BE2C (cell line): Measurements from ENCODE around the gene SIX1.
A peak's percentile ranks its signal among the peaks of the same experiment; 100 is the strongest.

Experiments
- DNase-seq: peaks from one replicate; pipeline ENCODE4 v3.0.0-alpha.2; 2020
- H3K27me3 ChIP-seq: fragments of 250-450 bp; sonication (Bioruptor Pico); 2 replicates; pipeline ENCODE4 v1.5.1; 2020; ENCODE audit warnings: mild to moderate bottlenecking
- H3K36me3 ChIP-seq: fragments of 250-450 bp; sonication (Bioruptor Pico); 2 replicates; pipeline ENCODE4 v1.5.1; 2020; ENCODE audit warnings: mild to moderate bottlenecking
- H3K4me1 ChIP-seq: fragments of 250-450 bp; sonication (Bioruptor Pico); 2 replicates; pipeline ENCODE4 v1.5.1; 2020
- H3K4me3 ChIP-seq: 2 replicates; pipeline ENCODE4 v1.5.1; 2011; ENCODE audit warnings: low read depth, low read length
- H3K9me3 ChIP-seq: fragments of 250-450 bp; sonication (Bioruptor Pico); 2 replicates; pipeline ENCODE4 v1.5.1; 2020
- TF ChIP-seq, protein P1 (sequence below): IDR thresholded peaks from 2 replicates; pipeline ENCODE4 v1.5.1; 2012; ENCODE audit warnings: mild to moderate bottlenecking, low read depth, low read length

SIX1 gene

GRCh38 chr14:60656686-60657455, 7.6 kb upstream of the SIX1 start:
- peaks cover 4% of the 10 kb centered on the region; the same call in 1 of the 2 replicates for H3K4me1 ChIP-seq
- H3K9me3 ChIP-seq, result no peaks in the 10 kb centered on the region
- H3K27me3 ChIP-seq, result peaks cover 80% of the 10 kb centered on the region
- H3K4me3 ChIP-seq, result peak overlapping the region; percentile 80
- TF ChIP-seq, protein P1, sequence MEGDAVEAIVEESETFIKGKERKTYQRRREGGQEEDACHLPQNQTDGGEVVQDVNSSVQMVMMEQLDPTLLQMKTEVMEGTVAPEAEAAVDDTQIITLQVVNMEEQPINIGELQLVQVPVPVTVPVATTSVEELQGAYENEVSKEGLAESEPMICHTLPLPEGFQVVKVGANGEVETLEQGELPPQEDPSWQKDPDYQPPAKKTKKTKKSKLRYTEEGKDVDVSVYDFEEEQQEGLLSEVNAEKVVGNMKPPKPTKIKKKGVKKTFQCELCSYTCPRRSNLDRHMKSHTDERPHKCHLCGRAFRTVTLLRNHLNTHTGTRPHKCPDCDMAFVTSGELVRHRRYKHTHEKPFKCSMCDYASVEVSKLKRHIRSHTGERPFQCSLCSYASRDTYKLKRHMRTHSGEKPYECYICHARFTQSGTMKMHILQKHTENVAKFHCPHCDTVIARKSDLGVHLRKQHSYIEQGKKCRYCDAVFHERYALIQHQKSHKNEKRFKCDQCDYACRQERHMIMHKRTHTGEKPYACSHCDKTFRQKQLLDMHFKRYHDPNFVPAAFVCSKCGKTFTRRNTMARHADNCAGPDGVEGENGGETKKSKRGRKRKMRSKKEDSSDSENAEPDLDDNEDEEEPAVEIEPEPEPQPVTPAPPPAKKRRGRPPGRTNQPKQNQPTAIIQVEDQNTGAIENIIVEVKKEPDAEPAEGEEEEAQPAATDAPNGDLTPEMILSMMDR, result peak; percentile 56
- peak; percentile 57 for DNase-seq
- no peaks in the 10 kb centered on the region for H3K36me3 ChIP-seq

DNA sequence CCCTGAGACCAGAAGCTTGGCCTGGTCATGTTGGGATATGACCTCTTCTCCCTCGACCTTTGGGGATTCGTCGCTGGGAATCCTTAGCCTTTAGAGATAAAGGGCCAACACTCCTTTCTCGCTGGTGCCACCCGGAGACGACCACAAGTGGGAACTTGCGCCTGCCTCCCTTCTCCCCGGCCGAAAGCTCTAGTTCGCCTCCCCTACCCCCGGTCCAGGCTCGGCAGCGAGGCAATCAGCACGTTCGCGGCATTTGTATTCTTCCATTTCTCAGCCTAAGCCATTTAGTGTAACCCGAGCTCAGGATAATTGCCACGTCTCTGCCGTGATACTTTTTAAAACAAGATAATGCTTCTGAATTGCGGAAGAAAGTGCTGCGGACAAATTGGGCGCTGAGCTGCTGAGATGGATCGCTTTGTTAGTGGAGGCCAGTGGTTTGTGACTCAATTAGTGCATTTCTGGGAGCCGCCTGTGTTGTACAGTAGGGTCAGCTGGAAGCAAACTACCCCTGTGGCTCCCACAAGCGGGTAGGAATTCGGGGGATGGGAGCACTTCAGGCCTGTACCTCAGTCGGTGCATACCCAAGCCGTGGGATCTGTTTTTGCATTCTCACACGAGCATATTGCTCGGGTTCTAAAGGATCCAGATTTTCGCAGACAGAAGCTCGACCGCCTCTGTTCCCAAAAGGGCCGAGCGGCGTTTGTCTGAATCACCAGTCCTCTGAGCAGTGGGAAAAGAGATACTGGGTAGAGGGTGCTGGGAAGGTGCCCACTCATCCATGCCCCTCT, 6.8 kb upstream of the SIX1 start:
- H3K4me1 ChIP-seq, result peaks cover 4% of the 10 kb centered on the region; the same call in 1 of the 2 replicates
- H3K36me3 ChIP-seq, result no peaks in the 10 kb centered on the region
- H3K9me3 ChIP-seq, result no peaks in the 10 kb centered on the region
- peaks cover 88% of the 10 kb centered on the region for H3K27me3 ChIP-seq
- no peak for DNase-seq
- TF ChIP-seq, protein P1, result no peak
- H3K4me3 ChIP-seq, result peak overlapping the region; percentile 80

- H3K27me3 ChIP-seq, result peaks cover 95% of the 10 kb centered on the region
Observed at GRCh38 chr14:60655119-60655897, 6.0 kb upstream of the SIX1 start.

GRCh38 chr14:60654334-60654821, 5.1 kb upstream of the SIX1 start:
- peaks cover 4% of the 10 kb centered on the region; the same call in 1 of the 2 replicates for H3K4me1 ChIP-seq
- TF ChIP-seq, protein P1, result no peak
- no peak for DNase-seq
- no peaks in the 10 kb centered on the region for H3K9me3 ChIP-seq
- no peak overlapping the region for H3K4me3 ChIP-seq
- H3K27me3 ChIP-seq, result peaks cover 95% of the 10 kb centered on the region
- no peaks in the 10 kb centered on the region for H3K36me3 ChIP-seq

More at GRCh38 chr14:60655119-60655897, 6.0 kb upstream of the SIX1 start:
- H3K4me3 ChIP-seq, result no peak overlapping the region
- no peaks in the 10 kb centered on the region for H3K9me3 ChIP-seq
- TF ChIP-seq, protein P1, result no peak
- peaks cover 4% of the 10 kb centered on the region; the same call in 1 of the 2 replicates for H3K4me1 ChIP-seq
- H3K36me3 ChIP-seq, result no peaks in the 10 kb centered on the region
- no peak for DNase-seq

DNA sequence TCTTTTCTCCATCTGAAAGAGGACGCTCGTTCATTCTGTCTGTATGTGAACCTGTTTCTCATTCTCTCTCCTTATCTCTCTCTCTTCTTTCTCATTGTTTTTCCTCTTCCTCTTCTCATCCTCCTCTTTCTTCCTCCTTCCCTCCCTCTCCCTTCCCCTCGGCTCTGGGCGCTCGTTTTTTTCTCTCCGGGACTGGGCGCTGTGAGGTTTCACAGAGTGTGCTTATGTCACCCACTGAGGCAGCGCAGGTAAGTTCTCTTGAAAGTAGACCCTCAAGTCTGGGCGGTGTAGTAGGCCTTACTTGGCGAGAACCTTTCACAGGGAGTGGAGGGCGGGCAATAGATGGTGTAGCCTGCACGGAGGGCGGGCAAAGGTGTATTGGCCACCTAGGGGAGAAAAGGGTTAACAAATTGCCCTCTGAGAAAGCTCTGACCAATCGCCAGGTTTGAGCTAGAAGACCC, 4.5 kb upstream of the SIX1 start:
- TF ChIP-seq, protein P1, result no peak
- peaks cover 95% of the 10 kb centered on the region for H3K27me3 ChIP-seq
- H3K4me3 ChIP-seq, result no peak overlapping the region
- no peak for DNase-seq
- peaks cover 4% of the 10 kb centered on the region; the same call in 1 of the 2 replicates for H3K4me1 ChIP-seq
- no peaks in the 10 kb centered on the region for H3K36me3 ChIP-seq
- H3K9me3 ChIP-seq, result no peaks in the 10 kb centered on the region
